AG09319 (cell line): ENCODE data around the gene FBLN7.

Experiments
- DNase-seq: peaks from one replicate; pipeline ENCODE4 v3.0.0-alpha.2; 2010; ENCODE audit warnings: low read depth; ENCODE audit errors: extremely low read depth
- TF ChIP-seq, protein P1 (sequence below): IDR thresholded peaks from 2 replicates; pipeline ENCODE4 v1.5.1; 2011; ENCODE audit warnings: low read depth, mild to moderate bottlenecking, inconsistent platforms, low read length, moderate library complexity

Gene FBLN7

DNA sequence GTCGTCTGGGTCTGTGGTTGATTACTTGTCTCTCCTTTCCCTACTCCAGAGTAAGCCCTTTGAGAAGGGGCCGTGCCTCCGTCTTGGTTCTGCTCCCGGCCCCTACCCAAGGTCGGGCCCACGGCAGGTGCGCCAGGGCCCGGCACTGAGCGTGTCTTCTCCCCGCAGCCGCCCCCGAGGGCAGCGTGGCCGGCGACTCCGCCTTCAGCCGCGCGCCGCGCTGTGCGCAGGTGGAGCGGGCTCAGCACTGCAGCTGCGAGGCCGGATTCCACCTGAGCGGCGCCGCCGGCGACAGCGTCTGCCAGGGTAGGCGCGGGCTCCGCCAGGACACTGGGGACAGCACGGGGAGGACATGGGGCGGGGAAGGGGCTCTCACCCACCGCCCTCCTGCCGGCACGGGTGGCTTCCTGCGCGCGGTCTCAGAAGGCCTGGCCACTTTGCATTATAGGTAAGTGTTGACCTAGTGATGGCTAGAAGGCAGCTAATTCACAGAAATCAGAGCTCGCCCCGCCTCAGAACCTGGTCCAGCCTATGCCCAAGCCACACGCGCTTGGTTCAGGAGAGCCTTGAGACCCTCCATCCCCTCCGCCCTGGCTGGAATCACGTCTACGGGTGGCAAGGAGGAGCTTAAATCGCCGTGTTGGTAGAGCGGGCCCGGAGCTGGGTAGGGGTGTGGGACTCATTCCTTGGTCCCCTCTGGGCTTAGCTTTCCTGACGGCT, 43.5 kb downstream of the FBLN7 start:
- DNase-seq = no peak
- TF ChIP-seq, protein P1, sequence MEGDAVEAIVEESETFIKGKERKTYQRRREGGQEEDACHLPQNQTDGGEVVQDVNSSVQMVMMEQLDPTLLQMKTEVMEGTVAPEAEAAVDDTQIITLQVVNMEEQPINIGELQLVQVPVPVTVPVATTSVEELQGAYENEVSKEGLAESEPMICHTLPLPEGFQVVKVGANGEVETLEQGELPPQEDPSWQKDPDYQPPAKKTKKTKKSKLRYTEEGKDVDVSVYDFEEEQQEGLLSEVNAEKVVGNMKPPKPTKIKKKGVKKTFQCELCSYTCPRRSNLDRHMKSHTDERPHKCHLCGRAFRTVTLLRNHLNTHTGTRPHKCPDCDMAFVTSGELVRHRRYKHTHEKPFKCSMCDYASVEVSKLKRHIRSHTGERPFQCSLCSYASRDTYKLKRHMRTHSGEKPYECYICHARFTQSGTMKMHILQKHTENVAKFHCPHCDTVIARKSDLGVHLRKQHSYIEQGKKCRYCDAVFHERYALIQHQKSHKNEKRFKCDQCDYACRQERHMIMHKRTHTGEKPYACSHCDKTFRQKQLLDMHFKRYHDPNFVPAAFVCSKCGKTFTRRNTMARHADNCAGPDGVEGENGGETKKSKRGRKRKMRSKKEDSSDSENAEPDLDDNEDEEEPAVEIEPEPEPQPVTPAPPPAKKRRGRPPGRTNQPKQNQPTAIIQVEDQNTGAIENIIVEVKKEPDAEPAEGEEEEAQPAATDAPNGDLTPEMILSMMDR = no peak

DNA sequence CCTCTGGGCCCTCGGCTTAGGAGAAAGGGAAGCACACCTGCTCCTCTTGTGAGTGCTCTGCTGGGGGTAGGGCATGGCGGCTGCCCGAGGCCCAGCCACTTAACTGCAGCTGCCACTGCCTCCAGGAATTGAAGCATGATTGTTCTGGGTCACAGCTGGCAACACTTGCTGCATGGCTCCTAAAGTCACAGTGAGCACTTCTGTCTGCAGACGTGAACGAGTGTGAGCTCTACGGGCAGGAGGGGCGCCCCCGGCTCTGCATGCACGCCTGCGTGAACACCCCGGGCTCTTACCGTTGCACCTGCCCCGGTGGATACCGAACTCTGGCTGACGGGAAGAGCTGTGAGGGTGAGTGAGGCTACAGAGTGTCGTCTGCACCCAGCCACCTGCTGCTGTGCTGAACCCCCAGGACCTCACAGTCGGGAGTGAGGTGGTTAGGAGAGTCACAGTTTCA, 44.4 kb downstream of the FBLN7 start:
- TF ChIP-seq, protein P1 = no peak
- no peak for DNase-seq

DNA sequence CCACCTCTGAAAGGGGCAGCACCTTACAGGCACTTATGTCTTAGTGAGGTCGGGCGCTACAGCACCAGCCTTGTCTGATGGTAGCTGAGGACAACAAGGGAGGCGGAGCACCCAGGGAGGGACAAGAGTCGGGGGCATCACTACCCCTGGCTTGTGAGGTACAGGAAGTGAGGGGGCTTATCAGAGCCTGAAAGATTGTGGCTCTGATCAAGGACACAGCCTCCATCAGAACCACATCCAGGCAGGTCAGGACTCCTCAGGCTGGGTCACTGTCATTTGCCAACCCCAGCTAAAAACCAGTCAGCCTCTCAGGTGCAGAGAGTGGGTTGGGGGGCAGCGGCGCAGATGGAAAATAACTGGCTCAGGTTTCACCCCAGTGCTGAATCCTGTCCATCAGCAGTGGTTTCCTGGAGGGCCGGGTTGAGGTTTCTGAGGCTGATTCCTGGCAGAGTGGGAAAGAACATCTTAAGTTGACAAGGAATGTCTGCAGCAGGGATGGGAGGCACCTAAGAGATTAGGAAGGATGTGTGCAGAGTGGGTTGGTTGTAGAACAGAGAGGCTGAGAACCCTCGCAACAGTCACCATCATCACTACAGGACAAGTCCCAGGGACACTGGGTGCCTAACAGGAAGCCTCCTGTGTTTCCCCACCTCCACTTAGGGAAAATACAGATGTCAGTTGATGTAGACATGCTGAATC, 45.3 kb downstream of the FBLN7 start:
- TF ChIP-seq, protein P1 = no peak
- DNase-seq = no peak

DNA sequence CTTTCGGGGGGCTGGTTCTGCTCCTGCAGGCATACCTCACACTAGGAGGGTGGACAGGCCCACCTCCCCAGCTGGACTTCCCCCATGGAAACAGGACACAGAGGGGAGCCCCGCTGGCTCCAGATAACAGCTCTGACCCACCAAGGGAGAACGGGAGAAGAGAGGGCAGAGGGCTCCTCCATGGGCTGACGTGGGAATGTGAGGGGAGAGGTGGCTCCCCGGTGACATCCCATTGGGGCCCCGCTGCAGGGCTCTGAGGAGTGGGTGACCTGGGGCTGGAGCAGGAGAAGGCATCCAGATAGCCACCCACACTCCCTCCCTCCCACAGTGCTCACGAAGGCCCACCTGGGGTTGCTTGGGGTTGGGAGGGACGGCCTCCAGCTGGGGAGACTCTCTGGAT, 45.9 kb downstream of the FBLN7 start:
- DNase-seq = no peak
- TF ChIP-seq, protein P1 = no peak

DNA sequence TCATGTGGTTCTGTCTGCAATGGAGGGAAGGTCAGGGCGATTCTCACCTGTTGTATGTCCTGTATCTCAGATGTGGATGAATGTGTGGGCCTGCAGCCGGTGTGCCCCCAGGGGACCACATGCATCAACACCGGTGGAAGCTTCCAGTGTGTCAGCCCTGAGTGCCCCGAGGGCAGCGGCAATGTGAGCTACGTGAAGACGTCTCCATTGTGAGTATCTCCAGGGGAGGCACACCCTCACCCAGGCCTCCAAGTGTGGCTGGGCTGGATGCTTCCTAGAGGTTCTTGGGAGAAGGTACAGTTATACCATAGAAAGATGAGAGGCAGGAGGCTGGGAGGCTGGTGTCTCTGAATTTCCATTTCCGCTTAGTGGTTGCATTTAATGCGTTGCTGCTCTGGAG, 46.9 kb downstream of the FBLN7 start:
- no peak for DNase-seq
- TF ChIP-seq, protein P1 = no peak

DNA sequence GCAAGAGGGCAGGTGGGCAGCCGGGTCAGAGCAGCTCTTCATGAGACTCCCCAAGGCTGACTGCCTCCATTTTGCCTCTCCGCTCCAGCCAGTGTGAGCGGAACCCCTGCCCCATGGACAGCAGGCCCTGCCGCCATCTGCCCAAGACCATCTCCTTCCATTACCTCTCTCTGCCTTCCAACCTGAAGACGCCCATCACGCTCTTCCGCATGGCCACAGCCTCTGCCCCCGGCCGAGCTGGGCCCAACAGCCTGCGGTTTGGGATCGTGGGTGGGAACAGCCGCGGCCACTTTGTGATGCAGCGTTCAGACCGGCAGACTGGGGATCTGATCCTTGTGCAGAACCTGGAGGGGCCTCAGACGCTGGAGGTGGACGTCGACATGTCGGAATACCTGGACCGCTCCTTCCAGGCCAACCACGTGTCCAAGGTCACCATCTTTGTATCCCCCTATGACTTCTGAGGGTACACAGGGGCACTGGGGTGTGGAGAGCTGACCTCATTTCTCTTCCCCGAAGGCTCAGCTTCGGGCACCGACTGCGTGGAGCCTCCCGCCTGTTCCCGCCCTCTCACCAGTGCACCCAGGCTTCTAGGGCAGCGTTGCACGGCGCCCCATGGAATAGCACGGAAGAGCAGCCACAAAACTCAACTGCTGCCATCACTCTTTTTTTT, 49.0 kb downstream of the FBLN7 start:
- no peak for DNase-seq
- TF ChIP-seq, protein P1 = no peak
